ENCODE results near the gene CERS4. TPM values are rescaled to one million over a fixed set of nuclear protein-coding genes. Genes with fewer than 3 reads are reported as not detected.
"Not testable (repeated sequence)": the region's sequence is repeated elsewhere in the genome, so short reads cannot be mapped to it uniquely, and the experiment has no call there.

Gene CERS4
- total and polyA plus RNA-seq, 10 of the 15 experiments (the other 5 are each of a cell fraction or from before 2014, with no cell fraction given) = 0.34 to 62.1 (median 20.7) TPM

DNA sequence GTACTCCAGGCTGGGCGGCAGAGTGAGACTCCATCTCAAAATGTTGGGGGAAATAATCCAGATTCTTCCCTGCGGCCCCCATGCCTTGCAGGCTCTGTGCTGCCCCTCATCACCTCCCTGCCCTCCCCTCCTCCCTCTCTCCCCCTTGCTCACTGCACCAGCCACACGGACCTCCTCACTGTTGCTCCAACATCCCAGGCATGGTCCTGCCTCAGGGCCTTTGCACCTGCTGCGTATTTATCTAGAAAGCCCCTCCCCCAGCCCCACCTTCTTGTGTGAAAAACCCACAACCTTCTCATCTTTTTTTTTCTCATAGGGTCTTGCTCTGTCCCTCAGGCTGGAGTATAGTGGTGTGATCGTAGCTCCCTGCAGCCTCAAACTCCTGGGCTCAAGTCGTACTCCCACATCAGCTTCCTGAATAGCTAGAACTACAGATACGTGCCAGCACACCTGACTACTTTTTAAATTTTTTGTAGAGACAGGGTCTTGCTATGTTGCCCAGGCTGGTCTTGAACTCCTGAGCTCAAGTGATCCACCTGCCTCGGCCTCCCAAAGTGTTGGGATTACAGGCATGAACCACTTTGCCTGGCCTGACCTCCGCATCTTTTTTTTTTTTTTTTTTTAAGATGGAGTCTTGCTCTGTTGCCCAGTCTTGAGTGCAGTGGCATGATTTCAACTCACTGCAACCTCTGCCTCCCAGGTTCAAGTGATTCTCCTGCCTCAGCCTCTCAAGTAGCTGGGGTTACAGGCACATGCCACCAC, 38.1 kb downstream of the CERS4 start:
- DNase-seq (ENCODE audit: low read depth, low spot score); H3K79me2 ChIP-seq (ENCODE audit: control insufficient read depth, insufficient read depth, low read length); H3K27me3 ChIP-seq (replicated peaks in 1 of 2; ENCODE audit: control insufficient read depth in 2 of 2, insufficient read depth in 2 of 2, low read length in 1 of 2); FAIRE-seq; H3K9ac ChIP-seq (ENCODE audit: control insufficient read depth, insufficient read depth, low read length); intact Hi-C loops (cut with micrococcal nuclease; ENCODE audit: unreplicated experiment); H3K36me3 ChIP-seq (ENCODE audit: control insufficient read depth in 2 of 2, insufficient read depth in 2 of 2, low read length in 1 of 2); H3K4me2 ChIP-seq (ENCODE audit: control insufficient read depth, insufficient read depth); BruUV-seq (replicated peaks); RAD21 ChIA-PET (ENCODE audit: unreplicated experiment); H2AFZ ChIP-seq (ENCODE audit: control insufficient read depth, low read depth, low read length); in situ Hi-C loops (cut with MboI); H3K4me3 ChIP-seq; H3K4me1 ChIP-seq (ENCODE audit: control insufficient read depth, insufficient read depth, low read length); ATAC-seq; H3K27ac ChIP-seq (ENCODE audit: control insufficient read depth, insufficient read depth); H4K20me1 ChIP-seq (ENCODE audit: control insufficient read depth, insufficient read depth): not testable (repeated sequence)
- ChIA-PET POLR2A (interaction anchor here (0.6 to 1.0 kb wide), 2 partner anchors 85 to 1909 kb away, joined by 3 to 6 read pairs; no protein-coding TSS in a partner anchor), SMC1A (ENCODE audit: uncharacterized antibody, unreplicated experiment) (interaction anchor here (0.7 kb wide), 1 partner anchor 88 kb away, joined by 3 read pairs; no protein-coding TSS in a partner anchor), CTCF (interaction anchor here (0.6 kb wide), 1 partner anchor 245 kb away, joined by 3 read pairs; no protein-coding TSS in a partner anchor)
- H3K9me3 ChIP-seq (replicated peaks; ENCODE audit: control insufficient read depth, insufficient read depth, low read length) = peaks cover 11% of the 10 kb centered on the region
- 94% methylated on average over 8 of the region's 9 CpGs for WGBS (ENCODE audit: insufficient coverage, insufficient replicate concordance, low lambda C conversion rate, missing lambda C conversion rate)

DNA sequence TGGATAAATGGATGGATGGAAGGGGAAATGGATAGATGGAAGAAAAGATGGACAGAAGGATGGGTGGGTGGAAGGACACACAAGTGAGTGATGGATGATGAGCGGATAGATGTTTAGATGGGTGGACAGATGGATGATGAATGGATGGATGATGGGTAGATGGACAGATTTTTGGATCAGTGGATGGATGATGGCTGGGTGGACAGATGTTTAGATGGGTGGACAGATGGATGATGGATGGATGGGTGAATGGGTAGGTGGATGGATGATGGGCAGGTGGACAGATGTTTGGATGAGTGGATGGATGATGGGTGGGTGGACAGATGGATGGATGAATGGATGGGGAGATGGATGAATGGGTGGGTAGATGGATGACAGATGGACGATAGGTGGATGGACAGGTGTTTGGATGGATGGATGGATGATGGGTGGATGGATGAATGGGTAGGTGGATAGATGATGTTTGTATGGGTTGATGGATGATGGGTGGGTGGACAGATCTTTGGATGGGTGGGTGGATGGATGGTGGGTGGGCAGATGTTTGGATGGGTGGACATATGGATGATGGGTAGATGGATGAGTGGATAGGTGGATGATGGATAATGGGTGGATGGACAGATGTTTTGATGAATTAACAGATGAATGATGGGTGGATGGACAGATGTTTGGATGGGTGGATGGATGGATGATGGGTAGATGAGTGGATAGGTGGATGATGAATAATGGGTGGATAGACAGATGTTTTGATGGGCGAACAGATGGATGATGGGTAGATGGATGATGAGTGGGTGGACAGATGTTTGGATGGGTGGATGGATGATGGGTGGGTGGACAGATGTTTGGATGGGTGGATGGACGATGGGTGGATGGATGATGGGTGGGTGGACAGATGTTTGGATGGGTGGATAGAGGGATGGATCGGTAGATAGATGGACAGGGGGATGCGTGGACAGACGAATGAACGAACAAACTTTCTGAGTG, 39.5 kb downstream of the CERS4 start:
- H3K9ac ChIP-seq (ENCODE audit: control insufficient read depth, insufficient read depth, low read length) = no peak overlapping the region
- ChIA-PET POLR2A (interaction anchor here (0.6 kb wide), 1 partner anchor 20 kb away, joined by 5 read pairs; no protein-coding TSS in a partner anchor), RAD21 (ENCODE audit: unreplicated experiment) (no interaction called here), CTCF (interaction anchor here (1.0 kb wide), 1 partner anchor 90 kb away, joined by 5 read pairs; no protein-coding TSS in a partner anchor), SMC1A (ENCODE audit: uncharacterized antibody, unreplicated experiment) (no interaction called here)
- H3K27ac ChIP-seq (ENCODE audit: control insufficient read depth, insufficient read depth) = no peak overlapping the region
- no peak overlapping the region for H3K4me2 ChIP-seq (ENCODE audit: control insufficient read depth, insufficient read depth)
- H3K27me3 ChIP-seq (replicated peaks in 1 of 2; ENCODE audit: control insufficient read depth in 2 of 2, insufficient read depth in 2 of 2, low read length in 1 of 2) = no peaks in the 10 kb centered on the region
- BruUV-seq (replicated peaks) = no TSS peak
- H3K79me2 ChIP-seq (ENCODE audit: control insufficient read depth, insufficient read depth, low read length) = no peaks in the 10 kb centered on the region
- H2AFZ ChIP-seq (ENCODE audit: control insufficient read depth, low read depth, low read length) = no peak overlapping the region
- whole genome bisulfite sequencing (ENCODE audit: insufficient coverage, insufficient replicate concordance, low lambda C conversion rate, missing lambda C conversion rate) = 97% methylated on average over 8 of the region's 8 CpGs
- H3K9me3 ChIP-seq (replicated peaks; ENCODE audit: control insufficient read depth, insufficient read depth, low read length) = no peaks in the 10 kb centered on the region
- intact Hi-C loops (cut with micrococcal nuclease; ENCODE audit: unreplicated experiment) (no loop called here), in situ Hi-C loops (cut with MboI) (no loop called here)
- no peak overlapping the region for H3K4me3 ChIP-seq
- H3K36me3 ChIP-seq (ENCODE audit: control insufficient read depth in 2 of 2, insufficient read depth in 2 of 2, low read length in 1 of 2) = peaks cover 0 to 3% of the 10 kb centered on the region in 2 experiments; a peak in 3 of 4 replicates
- ATAC-seq (no peak), DNase-seq (ENCODE audit: low read depth, low spot score) (no peak), FAIRE-seq (no peak)
- no peaks in the 10 kb centered on the region for H3K4me1 ChIP-seq (ENCODE audit: control insufficient read depth, insufficient read depth, low read length)
- H4K20me1 ChIP-seq (ENCODE audit: control insufficient read depth, insufficient read depth) = no peaks in the 10 kb centered on the region
- no peak for TF ChIP-seq CHD2 (IDR thresholded peaks at IDR 0.05; ENCODE audit: borderline replicate concordance, low read depth, low read length)
- TF ChIP-seq, protein P1, sequence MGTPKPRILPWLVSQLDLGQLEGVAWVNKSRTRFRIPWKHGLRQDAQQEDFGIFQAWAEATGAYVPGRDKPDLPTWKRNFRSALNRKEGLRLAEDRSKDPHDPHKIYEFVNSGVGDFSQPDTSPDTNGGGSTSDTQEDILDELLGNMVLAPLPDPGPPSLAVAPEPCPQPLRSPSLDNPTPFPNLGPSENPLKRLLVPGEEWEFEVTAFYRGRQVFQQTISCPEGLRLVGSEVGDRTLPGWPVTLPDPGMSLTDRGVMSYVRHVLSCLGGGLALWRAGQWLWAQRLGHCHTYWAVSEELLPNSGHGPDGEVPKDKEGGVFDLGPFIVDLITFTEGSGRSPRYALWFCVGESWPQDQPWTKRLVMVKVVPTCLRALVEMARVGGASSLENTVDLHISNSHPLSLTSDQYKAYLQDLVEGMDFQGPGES (IDR thresholded peaks at IDR 0.05) = no peak
- no peak for TF ChIP-seq ESRRA (IDR thresholded peaks at IDR 0.05; ENCODE audit: low read length)
